ENCODE results near the gene SELENON.

SELENON gene

DNA sequence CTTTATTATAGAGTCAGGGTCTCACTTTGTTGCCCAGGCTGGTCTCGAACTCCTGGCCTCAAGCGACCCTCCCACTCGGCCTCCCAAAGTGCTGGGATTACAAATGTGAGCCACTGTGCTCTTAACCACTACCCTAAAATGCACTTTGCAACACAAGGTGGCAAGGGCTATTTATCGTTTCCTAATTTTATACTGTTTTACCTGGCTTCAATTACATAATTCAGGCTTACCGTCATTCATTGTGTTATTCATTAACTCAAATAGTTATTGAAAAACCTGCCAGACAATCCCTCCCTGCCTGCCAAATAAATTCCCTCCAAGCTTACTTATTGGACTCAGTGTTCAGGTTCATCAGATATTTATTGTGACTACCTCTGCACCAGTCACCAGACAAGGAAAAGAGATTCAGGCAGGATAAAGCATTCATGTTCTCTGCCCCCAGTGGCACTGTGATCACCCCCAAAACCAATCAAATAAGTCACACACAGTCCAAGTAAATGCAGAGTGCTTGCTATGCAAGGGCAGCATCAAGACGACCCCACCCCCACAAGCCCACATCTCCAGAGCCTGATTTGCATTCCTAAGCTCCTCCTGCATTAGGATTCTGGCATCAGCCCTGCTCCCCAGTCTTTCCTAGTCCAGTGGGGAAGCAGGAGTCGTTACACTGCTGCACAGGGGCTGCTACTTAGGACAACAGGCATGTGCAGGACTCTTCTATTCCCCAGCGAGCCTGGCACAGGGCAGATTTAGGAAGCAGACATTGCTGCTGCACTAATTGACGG is 67.4 kb downstream of the SELENON start:
- DNase-seq = no peak
